Endodermal cell (in vitro differentiated cells): ENCODE measurements around the gene NAV2. TPM values are rescaled to one million over a fixed set of nuclear protein-coding genes. Genes with fewer than 3 reads are reported as not detected.

Source experiments
- DNase-seq: peaks from one replicate; pipeline ENCODE4 v3.0.0-alpha.2; 2017
- H3K27ac ChIP-seq: 2 replicates; pipeline ENCODE4 v1.5.1; 2013; ENCODE audit warnings: mild to moderate bottlenecking, low read depth, low read length, moderate library complexity
- H3K27me3 ChIP-seq: 2 replicates; pipeline ENCODE4 v1.6.1; 2013; ENCODE audit warnings: mild to moderate bottlenecking, low read length, moderate library complexity; ENCODE audit not compliant: insufficient read depth, control insufficient read depth, poor library complexity, severe bottlenecking
- H3K36me3 ChIP-seq: 2 replicates; pipeline ENCODE4 v1.7.0; 2013; ENCODE audit warnings: mild to moderate bottlenecking, low read length, moderate library complexity; ENCODE audit not compliant: control insufficient read depth, insufficient read depth
- H3K4me1 ChIP-seq: one replicate; pipeline ENCODE4 v1.7.0; 2013; ENCODE audit warnings: low read length; ENCODE audit not compliant: control insufficient read depth, insufficient read depth
- H3K4me3 ChIP-seq: 2 replicates; pipeline ENCODE4 v1.5.1; 2013; ENCODE audit warnings: mild to moderate bottlenecking, low read length, moderate library complexity
- H3K9ac ChIP-seq: 2 replicates; pipeline ENCODE4 v1.6.1; 2013; ENCODE audit warnings: mild to moderate bottlenecking, low read length, moderate library complexity; ENCODE audit not compliant: poor library complexity, severe bottlenecking; ENCODE audit errors: extremely low read depth
- H3K9me3 ChIP-seq: 2 replicates; pipeline ENCODE4 v1.6.1; 2013; ENCODE audit warnings: mild to moderate bottlenecking, low read length, moderate library complexity; ENCODE audit not compliant: control insufficient read depth
- H3K27ac Mint-ChIP-seq: 2 replicates; pipeline ENCODE4 v1.8.0; 2020; ENCODE audit warnings: mixed read lengths
- H3K27me3 Mint-ChIP-seq: 2 replicates; pipeline ENCODE4 v1.8.0; 2021; ENCODE audit warnings: mild to moderate bottlenecking, mixed read lengths; ENCODE audit not compliant: insufficient read depth
- H3K36me3 Mint-ChIP-seq: 2 replicates; pipeline ENCODE4 v1.8.0; 2020; ENCODE audit warnings: low read depth, mixed read lengths
- H3K4me1 Mint-ChIP-seq: 2 replicates; pipeline ENCODE4 v1.8.0; 2020; ENCODE audit warnings: mixed read lengths
- H3K4me3 Mint-ChIP-seq: 2 replicates; pipeline ENCODE4 v1.8.0; 2020; ENCODE audit warnings: mild to moderate bottlenecking, moderate library complexity, mixed read lengths
- H3K9me3 Mint-ChIP-seq: 2 replicates; pipeline ENCODE4 v1.8.0; 2020; ENCODE audit warnings: mild to moderate bottlenecking, mixed read lengths
- WGBS, 2 experiments: methylation state at CpG; one replicate each; pipeline versions ENCODE4 v1.1.5 to v1.1.7; 2013; ENCODE audit warnings: missing lambda C conversion rate in 2 of 2, mixed read lengths in 1 of 2; ENCODE audit not compliant: insufficient coverage in 1 of 2, insufficient read length in 1 of 2; 5-methylcytosine and 5-hydroxymethylcytosine counted together
- total RNA-seq, 2 donors: library from RNA; stranded (reverse); fragmentation: NEBNext Ultra II Directional in 1 of 2; extraction: Animal tissue kit (Norgen Biotek cat#: 25700) in 1 of 2; gene quantifications; 2 replicates in 1 of 2; 3 replicates in 1 of 2; pipeline ENCODE4 v1.2.1, GENCODE V29; 2021
- TF ChIP-seq, protein P1 (sequence below): fragments of 200-600 bp; sonication (generic); conservative IDR thresholded peaks from 2 replicates; pipeline ENCODE4 v1.5.0; 2021; ENCODE audit warnings: antibody characterized with exemption, mild to moderate bottlenecking

NAV2 gene
- total RNA-seq, 2 donors from 2014 or later = 37.1 to 42.4 TPM

DNA sequence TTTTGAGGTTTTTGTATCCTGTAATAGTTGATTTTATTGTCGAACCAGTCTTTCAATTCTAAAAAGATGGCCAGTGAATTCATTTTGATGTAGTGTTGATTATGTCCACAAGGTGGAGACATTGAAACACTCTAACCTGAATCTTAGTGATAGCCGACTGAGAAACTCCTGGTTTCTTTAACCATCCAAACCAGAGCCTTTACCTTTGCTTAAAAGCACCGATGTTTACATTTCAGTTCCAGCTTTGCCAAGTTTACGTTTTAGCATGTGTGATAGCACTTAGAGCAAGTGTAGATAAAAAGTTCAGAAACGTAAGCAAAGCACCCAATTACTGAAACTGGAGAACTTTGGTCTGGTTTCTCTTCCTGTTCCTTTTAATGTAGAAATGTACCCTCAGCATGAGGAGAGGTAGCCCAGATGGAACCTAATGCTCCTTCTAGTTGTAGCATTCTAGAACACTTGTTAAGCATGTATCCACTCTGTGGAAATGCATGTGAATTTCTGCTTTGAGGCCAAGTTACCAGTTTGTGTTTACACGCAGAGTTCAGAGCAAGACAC, 239.0 kb downstream of the NAV2 start:
- Mint-ChIP-seq H3K36me3 (no peaks in the 10 kb centered on the region), H3K27me3 (no peaks in the 10 kb centered on the region), H3K4me1 (peaks cover 25% of the 10 kb centered on the region), H3K27ac (no peak overlapping the region), H3K4me3 (no peak overlapping the region), H3K9me3 (no peaks in the 10 kb centered on the region)
- Histone ChIP-seq H3K27ac (no peak overlapping the region), H3K4me1 (peaks cover 13% of the 10 kb centered on the region), H3K27me3 (no peaks in the 10 kb centered on the region), H3K9ac (no peak overlapping the region), H3K4me3 (no peak overlapping the region), H3K9me3 (no peaks in the 10 kb centered on the region), H3K36me3 (no peaks in the 10 kb centered on the region)
- TF ChIP-seq, protein P1, sequence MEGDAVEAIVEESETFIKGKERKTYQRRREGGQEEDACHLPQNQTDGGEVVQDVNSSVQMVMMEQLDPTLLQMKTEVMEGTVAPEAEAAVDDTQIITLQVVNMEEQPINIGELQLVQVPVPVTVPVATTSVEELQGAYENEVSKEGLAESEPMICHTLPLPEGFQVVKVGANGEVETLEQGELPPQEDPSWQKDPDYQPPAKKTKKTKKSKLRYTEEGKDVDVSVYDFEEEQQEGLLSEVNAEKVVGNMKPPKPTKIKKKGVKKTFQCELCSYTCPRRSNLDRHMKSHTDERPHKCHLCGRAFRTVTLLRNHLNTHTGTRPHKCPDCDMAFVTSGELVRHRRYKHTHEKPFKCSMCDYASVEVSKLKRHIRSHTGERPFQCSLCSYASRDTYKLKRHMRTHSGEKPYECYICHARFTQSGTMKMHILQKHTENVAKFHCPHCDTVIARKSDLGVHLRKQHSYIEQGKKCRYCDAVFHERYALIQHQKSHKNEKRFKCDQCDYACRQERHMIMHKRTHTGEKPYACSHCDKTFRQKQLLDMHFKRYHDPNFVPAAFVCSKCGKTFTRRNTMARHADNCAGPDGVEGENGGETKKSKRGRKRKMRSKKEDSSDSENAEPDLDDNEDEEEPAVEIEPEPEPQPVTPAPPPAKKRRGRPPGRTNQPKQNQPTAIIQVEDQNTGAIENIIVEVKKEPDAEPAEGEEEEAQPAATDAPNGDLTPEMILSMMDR = peak; percentile 81
- no peak for DNase-seq
- WGBS, 2 experiments = 22 to 30% methylated on average over 5 to 6 of the region's 6 CpGs

DNA sequence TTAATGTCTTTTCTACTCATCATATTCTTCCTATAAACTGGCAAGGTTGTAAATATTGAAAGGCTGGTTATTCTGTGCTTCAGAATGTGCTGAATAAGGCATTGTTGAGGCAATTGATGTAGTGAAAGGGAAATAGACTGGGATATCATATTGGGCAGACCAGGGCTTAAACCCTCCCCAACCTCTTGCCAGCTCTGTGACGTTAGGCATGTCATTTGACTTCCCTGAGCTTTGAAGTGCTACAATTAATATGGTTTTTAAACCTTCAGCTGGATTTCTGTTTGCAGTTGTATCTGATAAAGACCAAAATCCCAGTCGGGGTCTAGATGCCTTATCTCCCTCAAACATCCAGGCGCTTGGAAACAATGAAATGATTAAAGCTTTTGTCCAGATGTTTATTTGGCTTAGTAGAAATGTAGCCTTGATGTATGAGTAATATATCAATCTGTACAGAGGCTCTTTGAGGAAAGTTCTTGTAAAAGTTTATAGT, 239.5 kb downstream of the NAV2 start:
- no peak for DNase-seq
- H3K36me3 Mint-ChIP-seq = no peaks in the 10 kb centered on the region
- no peak overlapping the region for H3K27ac Mint-ChIP-seq
- no peaks in the 10 kb centered on the region for H3K9me3 Mint-ChIP-seq
- Histone ChIP-seq H3K27me3 (no peaks in the 10 kb centered on the region), H3K36me3 (no peaks in the 10 kb centered on the region), H3K9me3 (no peaks in the 10 kb centered on the region), H3K9ac (no peak overlapping the region), H3K4me1 (peaks cover 13% of the 10 kb centered on the region), H3K27ac (no peak overlapping the region), H3K4me3 (no peak overlapping the region)
- WGBS, 2 experiments = 21 to 80% methylated on average over 1 to 3 of the region's 3 CpGs
- TF ChIP-seq, protein P1 = no peak
- peaks cover 25% of the 10 kb centered on the region for H3K4me1 Mint-ChIP-seq
- no peaks in the 10 kb centered on the region for H3K27me3 Mint-ChIP-seq
- H3K4me3 Mint-ChIP-seq = no peak overlapping the region

DNA sequence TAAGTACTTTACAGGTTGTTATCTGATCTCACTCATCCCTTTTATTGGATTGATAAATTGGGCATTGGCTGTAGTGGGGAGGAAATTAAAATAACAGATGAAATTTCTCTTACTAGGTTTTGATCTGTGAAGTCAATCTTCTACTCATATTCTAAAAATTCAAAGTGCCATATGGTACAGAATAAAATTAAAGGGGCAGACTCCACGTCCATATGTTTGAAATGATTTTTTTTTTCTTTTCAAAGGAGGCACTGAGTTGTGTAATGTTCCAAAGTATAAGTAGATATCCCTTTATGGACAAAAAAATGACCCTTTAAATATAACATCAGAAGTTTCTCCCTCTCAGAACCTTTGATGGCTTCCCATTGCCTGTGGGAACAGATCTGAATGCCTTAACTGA, 240.3 kb downstream of the NAV2 start:
- Mint-ChIP-seq H3K27me3 (no peaks in the 10 kb centered on the region), H3K36me3 (no peaks in the 10 kb centered on the region), H3K4me3 (no peak overlapping the region), H3K27ac (peak overlapping the region; percentile 94), H3K9me3 (no peaks in the 10 kb centered on the region), H3K4me1 (peaks cover 25% of the 10 kb centered on the region)
- no peaks in the 10 kb centered on the region for H3K9me3 ChIP-seq
- H3K27ac ChIP-seq = no peak overlapping the region
- H3K4me3 ChIP-seq = no peak overlapping the region
- TF ChIP-seq, protein P1 = no peak
- WGBS, 2 experiments = 75 to 100% methylated on average over 1 of the region's 1 CpG
- no peak overlapping the region for H3K9ac ChIP-seq
- no peaks in the 10 kb centered on the region for H3K27me3 ChIP-seq
- H3K4me1 ChIP-seq = peaks cover 13% of the 10 kb centered on the region
- H3K36me3 ChIP-seq = no peaks in the 10 kb centered on the region
- no peak for DNase-seq
